Stimulated activated CD8-positive, alpha-beta memory T cell treated with anti-CD3 and anti-CD28 coated beads, Interleukin-15, amount 100 ng/mL, for 4 hours (primary cell): ENCODE data around the gene SRPRA.

Experiments used
- DNase-seq, 2 donors: peaks; one replicate each; pipeline ENCODE4 v3.0.0-alpha.2; 2020; ENCODE audit warnings: low read depth in 2 of 2

SRPRA gene

DNA sequence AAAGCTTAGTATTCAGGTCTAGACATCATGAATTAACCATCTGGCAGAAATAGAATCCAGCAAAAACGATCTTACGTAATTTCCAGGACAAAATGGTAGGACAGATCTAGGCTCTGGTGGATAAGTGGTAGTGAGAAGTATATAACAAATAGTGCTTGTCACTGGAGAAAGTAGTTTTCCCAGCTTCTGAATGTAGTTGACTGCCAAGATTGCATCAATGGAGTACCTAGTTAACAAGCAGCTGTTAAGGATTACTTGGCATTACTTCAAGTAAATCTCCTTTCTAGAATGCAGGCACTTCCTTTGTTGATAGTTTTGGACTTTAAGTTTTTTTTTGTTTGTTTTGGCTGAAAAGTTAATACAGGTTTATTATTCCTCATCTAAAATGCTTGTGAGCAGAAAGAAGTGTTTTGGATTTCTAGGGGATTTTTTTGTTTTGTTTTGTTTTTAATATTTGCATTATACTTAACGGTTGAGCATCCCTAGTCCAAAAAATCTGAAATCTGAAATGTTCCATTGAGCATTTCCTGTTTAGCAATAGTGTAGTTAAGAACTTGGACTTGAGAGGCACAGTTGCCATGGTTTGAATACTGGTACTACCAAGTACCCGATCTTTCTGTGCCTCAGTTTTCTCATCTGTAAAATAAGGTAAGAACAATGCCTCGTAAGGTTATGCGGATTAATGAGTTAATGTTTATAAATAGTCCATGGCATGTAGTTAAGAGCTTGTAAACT is 36.8 kb downstream of the SRPRA start:
- DNase-seq, result no peak

GRCh38 chr11:126229858-126230540 is 38.7 kb downstream of the SRPRA start:
- DNase-seq, result no peak

GRCh38 chr11:126226334-126227084 is 42.2 kb downstream of the SRPRA start:
- no peak for DNase-seq

DNA sequence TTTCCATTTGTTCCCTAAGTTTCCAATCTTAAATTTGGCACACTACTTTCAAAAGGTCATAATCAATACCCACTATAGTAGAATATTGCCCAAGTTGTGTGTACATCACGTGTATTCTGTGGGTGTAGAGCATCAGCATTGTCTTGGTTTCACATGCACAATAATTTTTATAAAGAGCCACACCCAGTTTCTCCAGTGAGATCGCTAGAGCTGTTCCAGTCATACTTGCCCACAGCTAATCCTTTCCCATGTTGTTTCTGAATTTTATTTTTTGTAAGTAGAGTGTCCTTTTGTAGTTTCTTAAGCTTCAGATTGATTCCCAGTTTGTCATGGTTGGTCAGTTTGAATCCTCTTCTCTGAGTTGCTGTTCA is 43.4 kb downstream of the SRPRA start:
- no peak for DNase-seq

DNA sequence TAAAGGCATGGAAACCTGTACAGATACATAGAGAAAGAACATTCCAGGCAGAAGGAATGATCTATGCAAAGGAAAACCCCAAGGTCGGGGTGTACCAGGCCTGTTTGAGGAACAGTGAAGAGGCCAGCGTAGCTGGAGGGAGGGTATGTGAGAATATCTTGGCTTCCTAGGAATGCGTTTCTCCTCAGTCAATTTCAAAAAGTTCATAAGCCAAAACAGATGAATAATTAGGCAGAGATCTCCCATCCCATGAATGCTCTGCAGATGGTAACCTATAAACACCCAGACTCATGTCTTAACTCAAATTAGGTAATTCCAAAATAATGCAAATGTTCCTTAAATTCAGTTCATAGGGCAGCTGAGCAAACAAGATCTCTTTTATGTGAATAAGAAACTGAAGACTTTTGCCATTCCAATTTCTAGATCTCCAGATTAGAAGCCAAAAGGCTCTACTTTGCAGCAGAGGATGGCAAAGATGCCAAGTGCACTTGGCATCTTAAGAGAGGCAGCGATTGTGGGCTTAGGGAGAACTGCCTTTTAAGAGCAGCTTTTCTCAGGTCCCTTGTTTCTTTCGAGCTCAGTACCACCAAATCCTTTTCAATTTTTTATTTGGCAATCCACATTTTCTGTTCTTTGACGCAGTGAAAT is 43.9 kb downstream of the SRPRA start:
- DNase-seq, result no peak

- DNase-seq, result no peak
Observed at GRCh38 chr11:126219547-126219946, 49.1 kb downstream of the SRPRA start.

DNA sequence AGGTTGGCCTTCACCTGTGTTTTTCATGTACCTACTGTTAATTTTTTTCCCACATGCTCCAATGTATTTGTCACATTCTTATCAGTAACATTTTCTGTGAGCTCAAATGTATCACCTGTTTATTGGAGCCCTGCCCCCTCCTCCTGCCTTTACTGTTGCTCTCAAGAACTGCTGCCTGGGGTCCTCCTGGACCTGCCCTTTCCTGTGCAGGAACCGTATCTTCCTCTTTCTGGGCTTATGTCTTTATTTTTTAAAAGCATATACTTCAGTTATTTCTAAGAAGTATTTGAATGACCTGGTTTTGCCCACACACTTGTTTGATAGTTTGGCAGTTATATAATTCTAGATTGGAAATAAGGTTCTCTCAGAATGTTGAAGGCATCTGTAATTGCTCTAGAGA is 51.2 kb downstream of the SRPRA start:
- no peak for DNase-seq

GRCh38 chr11:126216526-126217305 is 52.0 kb downstream of the SRPRA start:
- no peak for DNase-seq

- no peak for DNase-seq
Observed at GRCh38 chr11:126214841-126215240, 53.9 kb downstream of the SRPRA start.

DNA sequence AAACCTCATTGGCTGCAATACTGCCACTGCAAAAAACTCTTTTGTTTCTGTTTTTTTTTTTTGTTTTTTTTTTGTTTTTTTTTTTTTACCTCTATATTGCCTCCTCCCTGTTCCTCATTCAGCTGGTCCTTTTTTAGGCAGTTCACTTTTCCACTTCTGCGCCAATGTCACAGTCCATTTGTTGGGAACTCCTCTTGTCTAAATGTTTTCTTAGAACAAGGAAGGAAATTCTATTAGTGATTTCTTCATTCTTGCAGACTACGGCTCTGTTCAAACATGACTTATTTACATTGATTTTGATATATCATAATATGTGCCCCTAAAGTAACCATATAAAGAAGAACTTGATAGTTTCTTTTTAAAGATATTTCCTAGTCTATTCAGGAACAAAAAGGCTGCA is 54.3 kb downstream of the SRPRA start:
- DNase-seq, result no peak
